A673 (cell line): ENCODE results near the gene GSPT2. TPM values are rescaled to one million over a fixed set of nuclear protein-coding genes. Genes with fewer than 3 reads are reported as not detected.
"Not testable (repeated sequence)": the region's sequence is repeated elsewhere in the genome, so short reads cannot be mapped to it uniquely, and the experiment has no call there.

Experiments
- BruUV-seq: library from RNA; stranded (reverse); fragments of 400-500 nt; replicated peaks from 2 replicates; lab custom pipeline; 2021; lab: Mats Ljungman, UMichigan
- CTCF ChIA-PET: fragments of 300-600 bp; sonication (Branson Sonifier 250); formaldehyde crosslinking; loops from one replicate; lab custom pipeline; 2022; ENCODE audit warnings: antibody characterized with exemption; lab: Charles Lee
- POLR2A ChIA-PET: fragments of 300-600 bp; sonication (Branson Sonifier 250); formaldehyde crosslinking; loops from one replicate; lab custom pipeline; 2022; ENCODE audit warnings: antibody characterized with exemption; ENCODE audit not compliant: low non-redundant PET; lab: Charles Lee
- DNase-seq: peaks from one replicate; pipeline ENCODE4 v3.0.0-alpha.2; 2015; ENCODE audit warnings: low spot score
- H3K27ac ChIP-seq: fragments of 200-600 bp; sonication (generic); 2 replicates; pipeline ENCODE4 v1.5.1; 2016; ENCODE audit warnings: mixed run types, low read depth, mild to moderate bottlenecking, mixed read lengths, antibody characterized with exemption, low read length; ENCODE audit not compliant: poor library complexity, severe bottlenecking
- H3K27me3 ChIP-seq: fragments of 200-600 bp; sonication (generic); replicated peaks from 2 replicates; pipeline ENCODE4 v1.6.1; 2017; ENCODE audit warnings: mixed run types, low read depth, mild to moderate bottlenecking, mixed read lengths, antibody characterized with exemption, low read length; ENCODE audit not compliant: insufficient read depth, poor library complexity
- H3K36me3 ChIP-seq: fragments of 200-600 bp; sonication (generic); 2 replicates; pipeline ENCODE4 v1.6.1; 2016; ENCODE audit warnings: mixed run types, mild to moderate bottlenecking, mixed read lengths, antibody characterized with exemption, low read length; ENCODE audit not compliant: insufficient read depth, poor library complexity, severe bottlenecking
- H3K4me1 ChIP-seq: fragments of 200-600 bp; sonication (generic); 2 replicates; pipeline ENCODE4 v1.6.1; 2017; ENCODE audit warnings: mixed run types, mild to moderate bottlenecking, mixed read lengths, antibody characterized with exemption, low read length; ENCODE audit not compliant: insufficient read depth, poor library complexity, severe bottlenecking
- H3K4me3 ChIP-seq: fragments of 200-600 bp; sonication (generic); 2 replicates; pipeline ENCODE4 v1.5.1; 2016; ENCODE audit warnings: low read depth, mixed run types, mild to moderate bottlenecking, mixed read lengths, low read length; ENCODE audit not compliant: poor library complexity, severe bottlenecking
- H3K9me3 ChIP-seq: fragments of 200-600 bp; sonication (generic); 2 replicates; pipeline ENCODE4 v1.6.1; 2016; ENCODE audit warnings: mixed run types, low read depth, mild to moderate bottlenecking, mixed read lengths, antibody characterized with exemption, low read length; ENCODE audit not compliant: poor library complexity, severe bottlenecking
- CTCF ChIP-seq: fragments of 300-800, 200-600 bp; sonication (generic); conservative IDR thresholded peaks from 2 replicates; pipeline ENCODE4 v1.5.1; 2017; ENCODE audit warnings: low read depth, mild to moderate bottlenecking, antibody characterized with exemption, low read length, moderate library complexity, mixed read lengths
- EZH2 ChIP-seq: fragments of 200-600 bp; sonication (generic); IDR thresholded peaks from 2 replicates; pipeline ENCODE4 v1.6.1; 2017; ENCODE audit warnings: borderline replicate concordance, low read depth, mild to moderate bottlenecking, mixed read lengths, antibody characterized with exemption, low read length; ENCODE audit not compliant: poor library complexity, severe bottlenecking
- intact Hi-C: fragments of 100-400 bp; cut with micrococcal nuclease; formaldehyde crosslinking; loops from one replicate; pipeline ENCODE4 v1.10.0; 2022; ENCODE audit not compliant: unreplicated experiment
- total RNA-seq: library from RNA; stranded (reverse); gene quantifications from 2 replicates; pipeline ENCODE4 v1.2.3, GENCODE V29; 2021

The GSPT2 gene
- total RNA-seq, 1 experiment from 2014 or later, result 14.4 TPM

- POLR2A ChIA-PET, H3K36me3 ChIP-seq, DNase-seq, intact Hi-C loops, CTCF ChIA-PET, BruUV-seq, H3K27me3 ChIP-seq, H3K4me1 ChIP-seq, H3K9me3 ChIP-seq, H3K4me3 ChIP-seq, H3K27ac ChIP-seq: not testable (repeated sequence)
Measured at GRCh38 chrX:51712943-51713647, 30.1 kb upstream of the GSPT2 start.

GRCh38 chrX:51728202-51728601 lies 15.0 kb upstream of the GSPT2 start:
- H3K4me1 ChIP-seq, result no peaks in the 10 kb centered on the region
- intact Hi-C loops, result no loop called here
- no peak overlapping the region for H3K27ac ChIP-seq
- POLR2A ChIA-PET, result no interaction called here
- H3K4me3 ChIP-seq, result no peak overlapping the region
- H3K36me3 ChIP-seq, result no peaks in the 10 kb centered on the region
- no peak for TF ChIP-seq EZH2
- no peak for TF ChIP-seq CTCF
- BruUV-seq, result no TSS peak
- H3K27me3 ChIP-seq, result no peaks in the 10 kb centered on the region
- no peaks in the 10 kb centered on the region for H3K9me3 ChIP-seq
- no peak for DNase-seq
- CTCF ChIA-PET, result no interaction called here

- intact Hi-C loops, result no loop called here
- ChIA-PET CTCF (no interaction called here), POLR2A (no interaction called here)
- Histone ChIP-seq H3K9me3 (no peaks in the 10 kb centered on the region), H3K27me3 (peaks cover 15% of the 10 kb centered on the region), H3K36me3 (no peaks in the 10 kb centered on the region), H3K27ac (no peak overlapping the region), H3K4me1 (no peaks in the 10 kb centered on the region), H3K4me3 (no peak overlapping the region)
- BruUV-seq, result no TSS peak
- DNase-seq, result no peak
- no peak for TF ChIP-seq CTCF
- no peak for TF ChIP-seq EZH2
Measured at GRCh38 chrX:51737091-51737490, 6.2 kb upstream of the GSPT2 start.

GRCh38 chrX:51742586-51742985 lies 656 bp upstream of the GSPT2 start:
- BruUV-seq, result no TSS peak
- no peak for DNase-seq
- intact Hi-C loops, result no loop called here

More at GRCh38 chrX:51742586-51742985, 656 bp upstream of the GSPT2 start:
- ChIA-PET CTCF (no interaction called here), POLR2A (no interaction called here)
- peaks cover 15% of the 10 kb centered on the region for H3K27me3 ChIP-seq
- H3K4me3 ChIP-seq, result peak overlapping the region; percentile 66
- no peaks in the 10 kb centered on the region for H3K4me1 ChIP-seq
- H3K9me3 ChIP-seq, result no peaks in the 10 kb centered on the region
- no peak for TF ChIP-seq CTCF
- TF ChIP-seq EZH2, result no peak
- H3K27ac ChIP-seq, result no peak overlapping the region
- H3K36me3 ChIP-seq, result no peaks in the 10 kb centered on the region
